Activated CD4-positive, alpha-beta T cell treated with anti-CD3 and anti-CD28 coated beads, Interleukin-2, amount 50 U/mL, for 48 hours (primary cell): ENCODE results near the gene NT5DC1.

ENCODE experiments used
- DNase-seq, 2 experiments: peaks; one replicate each; pipeline ENCODE4 v3.0.0-alpha.2; 2020

NT5DC1 gene

DNA sequence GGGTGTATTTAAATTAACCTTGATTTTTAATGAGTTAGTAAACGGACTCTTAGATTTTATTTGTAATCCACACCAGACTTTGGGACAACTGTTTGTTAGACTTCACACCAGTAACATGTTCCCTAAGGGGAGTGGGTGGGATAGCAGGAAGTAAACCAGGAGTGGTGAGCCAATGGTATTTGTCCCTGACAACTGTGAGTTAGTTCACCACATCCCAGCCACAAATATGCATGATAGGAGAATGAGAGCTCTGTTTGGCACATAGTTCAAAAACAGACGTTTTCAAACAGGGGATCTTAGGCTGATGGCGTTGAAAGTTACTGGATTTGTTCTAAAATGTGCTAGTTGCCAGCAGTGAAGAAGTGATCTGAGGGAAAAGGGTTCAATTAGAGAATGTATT, 44.0 kb downstream of the NT5DC1 start:
- DNase-seq, result no peak

DNA sequence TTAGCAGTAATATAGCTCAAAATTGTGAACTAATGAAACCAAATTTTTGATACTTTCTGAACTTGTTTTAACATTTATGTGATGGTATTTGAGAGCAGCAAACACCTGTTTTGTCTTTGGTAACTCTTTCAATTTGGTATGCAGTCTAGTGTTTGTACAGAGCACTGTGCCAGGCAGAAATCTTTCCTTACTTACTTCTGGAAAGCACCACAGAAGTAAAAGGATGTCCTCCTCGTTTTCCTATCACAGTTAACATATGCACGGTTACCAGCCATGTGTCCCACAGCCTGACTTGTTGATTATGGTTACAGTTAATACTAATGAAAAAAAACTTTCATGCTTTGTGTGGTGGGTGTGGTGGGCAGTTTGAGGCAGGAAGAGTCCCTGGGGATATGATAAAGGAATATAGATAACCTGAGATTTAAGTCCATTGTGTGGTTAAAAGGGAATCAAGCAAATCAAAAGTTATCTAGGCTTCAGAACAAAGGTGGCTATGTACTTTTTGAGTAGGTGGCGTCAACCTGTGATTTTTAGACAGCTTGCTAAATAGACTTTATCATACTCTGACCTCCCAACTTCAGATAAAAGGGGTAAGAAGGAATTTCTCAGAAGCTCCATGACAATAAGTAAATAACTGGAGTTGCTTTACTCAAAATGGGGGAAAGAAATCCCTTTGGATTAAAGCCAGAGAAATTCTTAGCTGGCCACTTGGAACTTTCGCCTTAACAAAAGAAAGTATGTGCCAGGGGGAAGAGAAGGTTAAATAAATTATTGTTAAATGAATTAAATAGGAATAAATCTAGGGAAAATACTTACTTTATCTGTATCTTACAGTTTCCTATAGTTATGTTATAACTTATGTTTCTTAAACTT, 45.4 kb downstream of the NT5DC1 start:
- DNase-seq, result no peak

DNA sequence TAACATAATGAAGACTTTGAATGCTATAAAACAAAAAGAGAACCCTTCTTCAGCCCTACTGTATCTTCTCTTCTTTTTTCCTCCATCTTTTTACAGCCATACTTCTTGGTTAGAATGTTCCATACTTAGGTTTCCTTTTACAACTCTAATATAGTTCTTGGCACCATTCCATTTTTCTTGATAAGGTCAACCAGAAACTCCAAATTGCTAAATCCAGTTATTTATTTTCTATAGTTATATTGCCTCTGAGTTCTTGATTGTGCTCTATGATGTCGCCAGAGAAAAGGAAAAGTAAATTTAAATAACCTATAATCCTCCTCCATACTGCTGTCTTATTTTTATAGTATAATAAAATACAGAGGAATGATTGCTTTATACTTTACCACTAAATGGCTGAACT, 52.0 kb downstream of the NT5DC1 start:
- DNase-seq, result no peak

DNA sequence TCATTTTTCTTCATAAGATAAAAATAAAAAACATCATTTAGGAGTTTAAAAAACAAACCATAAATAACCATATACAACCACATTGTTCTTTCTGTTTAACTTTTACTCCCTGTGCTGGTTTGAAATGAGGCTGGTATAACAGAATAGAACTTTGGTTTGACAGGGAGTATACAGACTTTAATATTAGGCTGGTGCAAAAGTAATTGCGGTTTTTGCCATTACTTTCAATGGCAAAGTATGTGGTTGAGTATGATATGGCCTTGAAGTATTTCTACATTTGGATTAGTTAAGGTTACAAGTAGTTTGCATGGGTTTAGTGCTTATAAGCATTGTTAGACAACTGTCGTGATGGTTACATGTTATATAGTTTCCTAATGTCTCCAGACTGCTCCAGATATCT, 54.2 kb downstream of the NT5DC1 start:
- DNase-seq, result no peak

DNA sequence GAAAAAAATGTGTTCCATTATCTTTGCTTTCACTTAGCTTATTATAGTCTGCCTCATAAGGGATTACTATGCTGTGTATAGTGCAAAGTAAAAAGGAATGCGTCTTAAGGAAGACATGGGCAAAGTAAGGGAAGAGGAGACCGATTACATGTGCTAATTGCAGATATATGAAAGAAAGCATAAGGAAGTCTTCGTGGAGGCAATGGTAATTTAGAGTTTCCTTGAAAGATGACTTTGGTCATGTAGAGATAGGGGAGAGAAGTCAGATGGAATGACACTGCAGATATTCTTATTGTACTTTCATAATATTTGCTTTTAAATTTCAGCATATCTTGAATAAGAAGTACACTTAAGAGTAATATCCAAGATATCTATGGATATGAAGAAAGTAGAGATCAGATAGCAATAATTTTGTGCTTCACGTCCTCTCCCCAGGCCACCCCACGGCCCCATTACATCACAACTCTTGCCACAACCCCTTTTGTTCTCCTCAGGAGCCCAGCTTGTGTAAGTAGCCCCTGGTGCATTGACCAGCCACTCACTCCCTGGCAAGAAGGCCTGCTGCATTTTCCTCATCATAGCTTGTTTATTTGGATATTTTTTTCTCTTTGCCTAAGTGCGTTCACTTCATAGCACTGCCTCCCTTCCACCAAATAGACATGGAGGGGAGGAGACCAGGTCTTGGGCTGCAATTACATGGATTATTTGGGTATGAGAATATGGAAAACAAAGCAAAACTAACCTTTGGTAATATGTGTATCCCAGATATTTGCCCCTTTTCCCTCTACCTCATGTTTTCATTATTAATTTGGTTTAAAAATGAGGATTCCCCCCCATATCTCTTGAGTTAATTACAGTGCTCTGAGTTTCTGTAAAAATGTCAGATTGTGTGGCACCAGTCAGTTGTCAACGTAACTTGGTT, 56.0 kb downstream of the NT5DC1 start:
- no peak for DNase-seq

DNA sequence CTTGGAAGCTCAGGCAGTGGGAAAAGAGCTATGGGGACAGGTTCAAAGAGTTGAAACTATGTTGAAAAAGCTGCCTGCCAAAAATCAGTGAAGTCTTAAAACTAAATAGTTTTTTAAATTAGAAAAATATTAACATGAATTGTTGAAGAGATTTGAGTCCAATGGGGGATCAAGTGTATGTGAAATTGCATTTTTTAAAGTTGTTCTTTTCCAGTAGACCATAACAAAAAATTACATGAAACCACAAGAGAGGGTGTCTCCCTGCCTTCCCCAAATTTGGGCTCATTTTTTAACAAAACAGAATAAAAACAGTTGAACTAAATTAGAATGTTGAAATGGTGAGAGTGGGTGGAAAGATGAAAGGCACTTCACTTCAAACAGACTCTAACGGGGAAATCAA, 56.7 kb downstream of the NT5DC1 start:
- no peak for DNase-seq

DNA sequence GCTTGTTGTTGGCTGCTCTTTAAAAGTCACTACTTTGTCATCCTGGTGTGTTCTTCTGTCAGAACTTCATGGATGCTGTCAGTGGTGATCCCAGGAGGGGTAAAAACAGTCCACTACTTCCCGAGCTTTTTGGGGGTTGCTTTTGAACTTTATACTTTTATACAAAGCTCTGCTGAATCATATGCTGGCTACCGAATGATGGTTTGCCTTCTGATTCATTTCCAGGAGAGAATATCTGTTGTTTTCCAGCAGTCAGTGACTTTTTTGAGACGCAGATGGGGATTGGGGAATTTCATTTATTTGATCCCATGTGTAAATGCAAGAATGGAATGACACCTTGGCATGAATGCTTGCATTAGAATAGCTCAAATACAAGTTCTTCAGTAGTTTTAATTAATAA, 58.0 kb downstream of the NT5DC1 start:
- DNase-seq, result no peak

DNA sequence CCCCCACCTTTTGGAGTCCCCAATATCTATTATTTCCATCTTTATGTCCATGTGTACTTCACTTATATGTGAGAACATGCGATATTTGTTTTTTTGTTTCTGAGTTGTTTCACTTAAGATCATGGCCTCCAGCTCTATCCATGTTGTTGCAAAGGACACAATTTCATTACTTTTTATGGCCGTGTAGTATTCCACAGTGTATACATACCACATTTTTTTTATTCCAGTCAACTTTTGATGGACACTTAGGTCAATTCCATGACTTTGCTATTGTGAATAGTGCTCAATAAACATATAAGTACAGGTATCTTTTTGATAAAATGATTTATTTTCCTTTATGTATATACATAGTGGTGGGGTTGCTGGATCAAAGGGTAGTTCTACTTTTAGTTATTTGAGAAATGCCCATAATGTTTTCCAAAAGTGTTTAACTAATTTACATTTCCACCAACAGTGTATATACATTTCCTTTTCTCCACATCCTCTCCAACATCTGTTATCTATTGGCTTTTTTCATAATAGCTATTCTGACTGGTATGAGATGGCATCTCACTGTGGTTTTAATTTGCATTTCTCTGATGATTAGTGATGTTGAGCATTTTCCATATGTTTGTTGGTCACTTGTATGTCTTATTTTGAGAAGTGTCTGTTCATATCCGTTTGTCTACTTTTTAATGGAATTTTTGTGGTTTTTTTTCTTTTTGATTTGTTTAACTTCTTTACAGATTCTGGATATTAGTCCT, 59.3 kb downstream of the NT5DC1 start:
- no peak for DNase-seq

DNA sequence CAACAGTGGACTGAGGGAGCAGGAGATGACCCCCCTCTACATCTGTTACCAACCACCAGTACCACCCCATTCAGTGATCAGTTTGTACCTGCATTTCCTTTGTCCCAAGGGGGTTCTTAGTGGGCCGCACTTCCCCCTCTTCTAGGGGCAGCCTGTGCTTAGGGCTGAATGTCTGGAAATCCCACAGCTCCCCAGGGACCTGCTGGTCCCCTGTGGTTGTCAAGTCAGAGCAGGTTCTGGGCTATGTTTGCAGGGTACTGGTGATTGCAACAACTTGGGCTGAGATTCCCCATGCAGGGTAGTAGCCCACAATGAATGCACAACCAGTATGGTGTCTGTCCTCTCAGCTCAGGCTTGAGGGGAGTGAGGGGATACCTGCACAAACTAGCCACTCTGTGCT, 64.9 kb downstream of the NT5DC1 start:
- DNase-seq, result no peak

DNA sequence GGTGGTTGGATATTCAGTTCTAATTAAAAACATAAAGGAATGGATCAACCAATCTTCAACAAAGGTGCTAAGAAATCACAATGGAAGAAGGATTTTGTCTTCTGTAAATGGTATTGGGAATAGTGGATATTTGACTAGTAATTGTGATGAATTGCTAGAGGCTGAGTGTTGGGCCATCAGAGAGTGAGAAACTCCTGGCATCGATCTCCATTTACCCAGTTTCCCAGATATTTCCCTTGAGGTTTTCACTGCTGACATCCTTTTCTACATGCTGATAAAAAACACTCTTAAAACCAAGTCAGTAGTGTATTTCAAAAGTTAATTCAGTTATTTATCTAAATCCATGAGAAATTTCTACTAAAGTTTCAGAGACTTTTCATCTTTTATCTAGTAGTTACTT, 65.7 kb downstream of the NT5DC1 start:
- DNase-seq, result no peak

DNA sequence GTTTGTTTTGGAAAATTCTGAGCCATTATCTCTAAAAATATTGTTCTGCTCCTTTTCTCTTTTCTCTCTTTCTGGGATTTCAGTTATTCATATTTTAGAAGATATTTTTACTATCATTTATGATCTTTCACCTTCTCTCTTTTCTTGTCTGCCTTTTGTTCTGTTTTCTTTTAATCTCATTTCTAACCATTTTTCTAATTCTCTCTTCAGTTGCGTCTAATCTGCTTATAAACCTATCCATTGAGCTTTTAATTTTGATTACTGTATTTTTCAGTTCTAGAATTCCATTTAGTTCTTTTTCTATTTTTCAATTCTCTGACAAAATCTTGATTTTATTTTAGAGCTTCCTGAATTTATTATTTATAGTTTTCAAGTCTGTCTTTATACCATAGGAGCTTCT, 67.5 kb downstream of the NT5DC1 start:
- no peak for DNase-seq

DNA sequence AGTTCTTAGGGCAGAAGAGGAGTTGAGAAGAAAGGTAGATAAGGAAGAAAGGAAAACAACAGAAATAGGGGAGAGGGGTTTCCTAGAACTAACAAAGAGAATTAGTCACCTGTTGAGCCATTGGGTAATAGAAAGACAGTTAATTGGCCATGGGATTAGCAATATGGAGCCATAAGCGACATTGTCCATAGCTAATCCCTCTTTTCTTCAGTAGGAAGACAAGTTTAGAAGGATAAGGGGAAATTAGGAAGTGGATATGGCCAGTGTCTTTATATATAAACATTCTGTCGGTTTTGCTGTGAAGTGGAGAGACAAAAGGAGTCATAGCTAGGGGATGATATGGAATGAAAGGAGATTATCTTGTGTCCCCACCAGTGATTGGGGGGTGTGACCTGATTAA, 69.2 kb downstream of the NT5DC1 start:
- no peak for DNase-seq

DNA sequence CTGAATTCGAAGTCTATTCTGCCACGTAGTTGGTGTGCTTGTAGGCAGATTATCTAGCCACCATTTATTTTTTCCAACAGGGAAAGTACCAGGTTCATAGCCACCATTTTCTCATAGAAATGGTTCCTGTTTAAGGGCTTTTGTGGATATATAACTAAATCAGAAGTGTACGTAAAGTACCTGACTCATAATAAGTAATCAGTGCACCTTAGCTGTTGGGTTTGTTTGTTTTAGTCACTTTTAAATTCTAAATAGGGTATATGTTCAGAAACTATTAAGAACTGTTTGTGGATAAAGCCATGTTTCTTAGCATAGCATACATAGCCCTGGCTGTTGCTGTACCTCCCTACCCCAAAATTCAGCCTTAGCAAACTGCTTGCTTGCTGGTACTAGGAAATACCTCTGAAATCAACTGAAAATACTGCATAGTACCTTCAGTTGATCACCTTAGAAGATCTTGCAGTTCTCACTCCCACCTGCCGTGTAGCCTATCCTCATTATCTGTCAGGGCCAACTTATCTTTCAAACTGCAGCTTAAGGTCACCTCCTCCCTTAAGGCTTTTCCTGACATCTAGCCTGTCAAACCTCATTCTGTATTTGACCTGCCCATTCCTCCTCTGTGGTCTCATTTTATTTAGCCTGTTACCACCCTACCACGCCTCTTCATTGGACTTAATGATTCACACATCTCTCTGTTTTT, 69.9 kb downstream of the NT5DC1 start:
- no peak for DNase-seq

DNA sequence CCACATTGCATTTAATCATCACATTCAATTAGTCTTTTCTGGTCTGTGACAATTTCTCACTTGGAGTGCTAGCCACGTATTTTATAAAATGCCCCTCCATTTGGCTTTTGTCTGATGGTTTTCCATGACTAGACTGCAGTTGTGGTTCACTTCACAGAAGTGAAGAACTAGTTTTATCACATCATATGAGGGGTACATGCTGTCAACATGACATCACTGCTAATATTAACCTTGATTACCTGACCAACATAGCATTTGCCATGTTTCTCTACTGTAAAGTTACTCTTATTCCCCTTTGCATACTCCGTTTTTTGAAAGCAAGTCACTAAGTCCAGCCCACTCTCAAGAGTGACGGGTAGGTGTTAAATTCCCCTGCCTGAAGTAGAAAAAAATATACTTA, 73.3 kb downstream of the NT5DC1 start:
- DNase-seq, result no peak

DNA sequence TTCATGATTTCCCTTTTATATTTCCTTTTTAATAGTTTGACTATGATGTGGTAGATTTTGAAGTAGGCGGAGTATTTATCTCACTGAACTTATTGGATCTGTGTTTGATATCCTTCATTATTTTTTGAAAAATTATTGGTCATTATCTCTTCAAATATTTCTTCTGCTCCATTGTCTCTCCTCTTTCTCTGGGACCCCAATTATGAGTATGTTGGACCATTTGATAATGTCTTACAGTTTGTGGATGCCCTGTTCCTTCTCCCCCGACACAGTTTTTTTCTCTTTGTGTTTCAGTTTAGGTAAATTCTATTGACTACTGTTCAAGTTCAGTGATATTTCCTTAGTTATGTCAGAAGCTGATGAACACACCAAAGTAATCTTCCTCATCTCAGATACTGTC, 74.7 kb downstream of the NT5DC1 start:
- no peak for DNase-seq

DNA sequence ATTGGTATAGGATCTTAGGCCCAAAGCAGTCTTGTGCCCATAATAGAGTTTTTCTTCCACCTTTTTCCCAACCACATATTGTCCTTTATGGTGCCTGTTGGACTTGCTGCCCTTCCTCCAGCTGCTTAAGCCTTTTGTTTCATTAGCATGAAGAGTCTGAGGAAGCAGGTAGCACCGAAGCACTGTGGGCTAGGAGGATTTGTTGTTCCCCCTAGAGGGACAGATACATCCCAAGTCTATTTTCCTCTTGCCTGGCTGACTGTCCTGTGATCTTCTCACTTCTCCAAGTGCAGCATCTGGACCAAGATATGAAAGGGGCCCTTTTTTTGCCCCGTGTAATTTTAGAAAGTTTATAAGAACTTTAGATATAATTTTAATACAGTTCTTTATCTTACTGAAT, 75.9 kb downstream of the NT5DC1 start:
- no peak for DNase-seq

DNA sequence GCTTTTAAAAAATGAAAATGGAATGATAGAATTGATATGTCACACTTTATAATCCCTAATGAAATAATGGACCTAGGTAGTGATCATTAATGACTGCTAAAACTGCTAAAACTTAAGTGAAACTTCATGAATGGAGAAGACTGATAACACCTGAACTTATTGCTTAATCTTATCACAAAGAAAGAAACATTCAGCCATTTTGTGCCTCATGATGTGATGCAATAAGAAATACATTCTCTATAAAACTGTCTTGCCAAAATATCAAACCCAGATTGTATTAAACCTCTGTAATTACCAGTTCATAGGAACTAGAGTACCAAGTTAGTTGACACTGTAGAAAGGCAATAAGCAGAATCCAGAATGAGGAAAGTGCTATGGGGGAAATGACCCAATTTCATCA, 79.7 kb downstream of the NT5DC1 start:
- DNase-seq, result no peak

DNA sequence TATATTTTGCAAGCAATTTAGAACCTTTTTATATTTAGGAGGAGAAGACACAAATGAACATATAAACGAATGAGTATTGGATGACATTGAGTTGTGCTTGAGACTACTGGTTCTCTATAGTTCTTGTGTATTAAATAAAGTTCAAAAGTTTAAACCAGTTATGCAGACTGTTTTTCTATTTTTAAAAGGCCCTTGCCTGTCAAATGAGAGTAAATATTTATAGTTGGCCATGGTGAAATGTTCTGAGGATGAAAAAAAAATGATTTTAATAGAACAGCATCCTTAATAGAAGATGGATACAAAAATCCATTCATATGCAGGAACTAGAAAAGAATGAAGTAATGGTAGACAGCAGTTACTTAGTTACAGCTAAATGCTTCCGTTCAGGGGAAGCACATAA, 88.8 kb downstream of the NT5DC1 start:
- DNase-seq, result no peak

DNA sequence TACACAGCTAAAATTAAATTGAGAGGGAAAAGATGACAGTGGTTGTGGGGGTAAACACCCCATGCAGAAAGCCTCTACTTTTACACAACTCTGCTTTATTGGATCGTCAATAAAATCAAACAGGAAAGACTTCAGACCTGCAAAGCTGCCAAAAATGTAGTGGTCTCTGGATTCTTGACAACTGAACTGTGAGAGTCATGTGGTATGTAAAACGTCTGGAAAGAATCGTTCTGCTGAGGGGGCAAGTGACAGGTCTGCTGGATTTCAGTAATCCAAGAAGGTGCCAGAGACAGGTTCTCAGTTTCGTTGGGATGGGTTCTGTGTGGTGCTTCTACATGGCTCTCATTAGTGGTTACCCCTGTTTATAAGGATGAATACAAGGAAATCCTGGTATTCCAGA, 89.9 kb downstream of the NT5DC1 start:
- DNase-seq, result no peak

DNA sequence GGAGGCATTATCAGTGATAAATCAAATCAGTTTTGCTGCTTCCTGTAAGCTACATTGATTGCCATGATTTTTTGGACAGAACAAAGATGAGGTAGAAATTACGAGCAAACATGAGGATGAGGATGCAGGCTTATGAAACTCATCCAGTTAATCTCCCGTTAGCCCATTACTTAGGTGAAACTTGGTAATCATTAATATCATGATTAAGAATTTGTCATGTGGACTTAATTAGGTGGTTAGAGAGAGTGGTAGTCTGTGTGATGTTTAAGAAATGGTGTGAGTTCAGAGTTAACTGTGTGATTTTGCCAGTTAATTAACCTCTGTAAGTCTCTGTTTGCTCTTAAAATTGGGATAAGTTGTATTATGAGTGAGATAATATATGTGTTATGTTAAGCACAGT, 91.2 kb downstream of the NT5DC1 start:
- no peak for DNase-seq

DNA sequence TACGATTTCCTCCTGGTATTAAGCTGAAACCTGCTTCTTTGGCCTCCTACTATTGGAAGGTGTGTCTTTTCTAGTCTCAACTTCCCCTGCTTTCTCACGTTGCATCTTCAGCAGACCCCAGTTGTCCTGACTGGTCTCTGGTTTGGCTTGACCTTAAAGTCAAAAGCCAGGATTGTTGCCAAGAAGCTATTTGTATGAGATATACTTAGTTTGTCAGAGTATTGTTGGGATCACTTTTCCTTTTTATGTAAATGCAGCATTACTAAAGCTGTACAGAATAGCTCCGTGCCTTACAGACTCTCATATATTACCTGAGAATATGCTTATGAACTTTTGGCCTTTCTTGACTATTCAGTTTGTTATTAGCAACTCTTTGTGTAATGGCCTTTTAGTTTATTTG, 92.1 kb downstream of the NT5DC1 start:
- no peak for DNase-seq

DNA sequence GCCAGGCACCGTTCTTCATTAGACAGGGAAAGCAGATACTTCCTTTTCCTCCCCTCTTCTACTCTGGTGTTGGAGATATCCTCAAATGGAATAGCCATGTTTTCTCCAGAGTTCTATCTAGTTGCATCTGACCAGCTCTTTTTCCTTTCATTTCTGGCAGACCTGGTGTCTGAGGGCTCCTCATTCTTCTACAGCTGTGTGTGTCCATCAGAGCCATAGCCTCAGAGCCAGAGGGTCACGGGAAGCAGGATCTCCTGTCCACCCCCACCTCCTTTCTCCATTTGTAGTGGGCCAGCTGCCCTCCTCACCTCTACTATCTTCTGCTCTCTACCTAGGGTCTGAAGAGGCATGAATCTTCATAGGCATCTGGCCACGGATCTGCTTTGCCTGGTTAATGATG, 96.2 kb downstream of the NT5DC1 start:
- DNase-seq, result no peak
